Right lobe of liver (tissue), 4 donors: ENCODE measurements around the gene ARHGAP15.

ENCODE experiments used
- POLR2A ChIP-seq: fragments of 450-650 bp; IDR thresholded peaks from one replicate; pipeline ENCODE4 v1.6.1; 2017; ENCODE audit warnings: antibody characterized with exemption, mild to moderate bottlenecking
- TF ChIP-seq, protein P1 (sequence below), 4 donors: fragments of 200-600 bp in 3 of 4; fragments of 450-650 bp in 1 of 4; IDR thresholded peaks; one replicate each; pipeline versions ENCODE4 v1.5.1 to v1.8.0; 2016 to 2022; ENCODE audit warnings: antibody characterized with exemption in 4 of 4, mild to moderate bottlenecking in 2 of 4
- donor health status: DM: no; HTN: no; CAD: no.
- donor health status: DM: no; HTN: no; CAD: no.
- donor health status: DM: no; HTN: yes; CAD: no.

DNA sequence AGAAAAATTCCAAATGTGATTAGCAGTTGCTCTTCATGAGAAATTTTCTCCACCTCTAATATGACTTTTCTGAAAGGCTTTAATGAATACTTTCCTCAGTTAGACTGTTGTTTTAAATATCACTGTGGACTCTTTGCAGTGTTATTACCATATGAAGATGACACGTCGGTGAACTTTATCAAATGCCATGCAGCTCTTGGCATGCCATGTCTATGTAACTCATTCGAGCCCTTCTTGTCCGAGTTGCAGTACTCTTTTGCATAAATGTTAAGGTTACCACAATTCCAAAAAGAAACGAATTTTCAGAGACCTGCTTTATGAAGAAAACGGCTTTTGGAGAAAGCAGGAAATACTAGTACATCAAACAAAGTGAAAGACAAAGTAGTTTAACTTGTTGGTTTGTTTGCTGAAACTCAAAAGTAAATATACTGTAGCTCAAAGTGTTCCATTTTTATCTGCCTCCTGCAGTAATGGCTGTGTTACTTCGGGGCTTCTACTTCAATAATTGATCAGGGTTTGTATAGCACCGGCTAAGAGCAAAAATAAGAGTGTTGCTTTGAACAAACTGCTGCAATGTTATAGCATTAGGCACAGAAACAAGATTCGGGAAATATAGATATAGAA is 204.1 kb downstream of the ARHGAP15 start:
- TF ChIP-seq, protein P1, sequence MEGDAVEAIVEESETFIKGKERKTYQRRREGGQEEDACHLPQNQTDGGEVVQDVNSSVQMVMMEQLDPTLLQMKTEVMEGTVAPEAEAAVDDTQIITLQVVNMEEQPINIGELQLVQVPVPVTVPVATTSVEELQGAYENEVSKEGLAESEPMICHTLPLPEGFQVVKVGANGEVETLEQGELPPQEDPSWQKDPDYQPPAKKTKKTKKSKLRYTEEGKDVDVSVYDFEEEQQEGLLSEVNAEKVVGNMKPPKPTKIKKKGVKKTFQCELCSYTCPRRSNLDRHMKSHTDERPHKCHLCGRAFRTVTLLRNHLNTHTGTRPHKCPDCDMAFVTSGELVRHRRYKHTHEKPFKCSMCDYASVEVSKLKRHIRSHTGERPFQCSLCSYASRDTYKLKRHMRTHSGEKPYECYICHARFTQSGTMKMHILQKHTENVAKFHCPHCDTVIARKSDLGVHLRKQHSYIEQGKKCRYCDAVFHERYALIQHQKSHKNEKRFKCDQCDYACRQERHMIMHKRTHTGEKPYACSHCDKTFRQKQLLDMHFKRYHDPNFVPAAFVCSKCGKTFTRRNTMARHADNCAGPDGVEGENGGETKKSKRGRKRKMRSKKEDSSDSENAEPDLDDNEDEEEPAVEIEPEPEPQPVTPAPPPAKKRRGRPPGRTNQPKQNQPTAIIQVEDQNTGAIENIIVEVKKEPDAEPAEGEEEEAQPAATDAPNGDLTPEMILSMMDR (IDR thresholded peaks at IDR 0.05), result no peak
- TF ChIP-seq POLR2A, result no peak
